GM12878 (cell line): ENCODE data around the gene NEK10. TPM values are rescaled to one million over a fixed set of nuclear protein-coding genes. Genes with fewer than 3 reads are reported as not detected.

Experiments used
- BRCA1 ChIP-seq: IDR thresholded peaks from 2 replicates; pipeline ENCODE4 v1.6.1; 2011; ENCODE audit warnings: low read depth, low read length, improper control_type of control experiment
- CBX3 ChIP-seq: fragments of 200-600 bp; sonication (generic); IDR thresholded peaks from 2 replicates; pipeline ENCODE4 v1.6.1; 2016; ENCODE audit warnings: low read depth, borderline replicate concordance
- LARP7 ChIP-seq: fragments of 450-650 bp; IDR thresholded peaks from 2 replicates; pipeline ENCODE4 v1.6.1; 2017; ENCODE audit warnings: mild to moderate bottlenecking
- polyA plus RNA-seq, 11 experiments: library from polyadenylated mRNA; depleted of rRNA in 4 of 11; unstranded in 6 of 11; stranded (reverse) in 5 of 11; fragments of >200 nt; fragmentation: Nextera tagmentation in 4 of 11; fragmentation: Illumina TruSeq in 1 of 11; extraction: Ambion mirVana in 4 of 11; extraction: Trizol in 1 of 11; gene quantifications; 1 replicate in 1 of 11; 2 replicates in 10 of 11; pipeline versions ENCODE4 v1.2.1 to v1.2.3, GENCODE V29; 2011 to 2016; ENCODE audit warnings: inconsistent platforms in 2 of 11, missing spikeins in 2 of 11, low read depth in 1 of 11
- total RNA-seq, 4 experiments: library from RNA; depleted of rRNA in 3 of 4; stranded (reverse); fragments of >200 nt in 3 of 4; fragmentation: Illumina TruSeq in 1 of 4; extraction: Trizol in 1 of 4; gene quantifications; 2 replicates each; pipeline versions ENCODE4 v1.2.1 to v1.2.3, GENCODE V29; 2013 to 2021
- TF ChIP-seq, protein P1 (sequence below): fragments of 150-350 bp; IDR thresholded peaks from 2 replicates; pipeline ENCODE4 v1.6.1; 2016; ENCODE audit warnings: low read depth, low read length
- TF ChIP-seq, protein P2 (sequence below): fragments of 450-650 bp; IDR thresholded peaks from 2 replicates; pipeline ENCODE4 v1.6.1; 2018; ENCODE audit warnings: mild to moderate bottlenecking, low read depth, moderate library complexity; ENCODE audit not compliant: partially characterized antibody
- TF ChIP-seq, protein P3 (sequence below): fragments of 450-650 bp; IDR thresholded peaks from 2 replicates; pipeline ENCODE4 v1.6.1; 2014; ENCODE audit warnings: mild to moderate bottlenecking

NEK10 gene
- total and polyA plus RNA-seq, 10 of the 15 experiments (the other 5 are each of a cell fraction or from before 2014, with no cell fraction given) = 0.06 to 0.40 (median 0.16) TPM; not detected in 2

DNA sequence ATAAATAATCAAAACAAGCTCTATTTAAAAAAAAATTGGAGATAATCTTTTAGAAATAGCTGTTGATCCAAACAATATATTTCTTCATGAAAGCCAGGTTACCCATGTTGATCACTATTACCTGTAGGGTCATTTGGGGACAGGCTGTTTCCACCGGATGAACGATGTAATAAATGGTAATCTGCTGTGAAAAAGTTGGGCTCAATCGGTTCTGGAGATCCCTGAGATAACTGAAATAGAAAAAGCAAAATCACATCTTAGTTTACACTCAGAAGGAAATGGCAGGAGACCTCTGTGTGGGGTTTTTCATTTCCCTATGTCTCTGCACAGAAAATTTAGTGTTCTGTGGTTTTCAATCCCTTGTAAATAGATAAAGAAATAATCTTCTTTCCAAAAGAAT, 249.5 kb downstream of the NEK10 start (continued):
- TF ChIP-seq, protein P1, sequence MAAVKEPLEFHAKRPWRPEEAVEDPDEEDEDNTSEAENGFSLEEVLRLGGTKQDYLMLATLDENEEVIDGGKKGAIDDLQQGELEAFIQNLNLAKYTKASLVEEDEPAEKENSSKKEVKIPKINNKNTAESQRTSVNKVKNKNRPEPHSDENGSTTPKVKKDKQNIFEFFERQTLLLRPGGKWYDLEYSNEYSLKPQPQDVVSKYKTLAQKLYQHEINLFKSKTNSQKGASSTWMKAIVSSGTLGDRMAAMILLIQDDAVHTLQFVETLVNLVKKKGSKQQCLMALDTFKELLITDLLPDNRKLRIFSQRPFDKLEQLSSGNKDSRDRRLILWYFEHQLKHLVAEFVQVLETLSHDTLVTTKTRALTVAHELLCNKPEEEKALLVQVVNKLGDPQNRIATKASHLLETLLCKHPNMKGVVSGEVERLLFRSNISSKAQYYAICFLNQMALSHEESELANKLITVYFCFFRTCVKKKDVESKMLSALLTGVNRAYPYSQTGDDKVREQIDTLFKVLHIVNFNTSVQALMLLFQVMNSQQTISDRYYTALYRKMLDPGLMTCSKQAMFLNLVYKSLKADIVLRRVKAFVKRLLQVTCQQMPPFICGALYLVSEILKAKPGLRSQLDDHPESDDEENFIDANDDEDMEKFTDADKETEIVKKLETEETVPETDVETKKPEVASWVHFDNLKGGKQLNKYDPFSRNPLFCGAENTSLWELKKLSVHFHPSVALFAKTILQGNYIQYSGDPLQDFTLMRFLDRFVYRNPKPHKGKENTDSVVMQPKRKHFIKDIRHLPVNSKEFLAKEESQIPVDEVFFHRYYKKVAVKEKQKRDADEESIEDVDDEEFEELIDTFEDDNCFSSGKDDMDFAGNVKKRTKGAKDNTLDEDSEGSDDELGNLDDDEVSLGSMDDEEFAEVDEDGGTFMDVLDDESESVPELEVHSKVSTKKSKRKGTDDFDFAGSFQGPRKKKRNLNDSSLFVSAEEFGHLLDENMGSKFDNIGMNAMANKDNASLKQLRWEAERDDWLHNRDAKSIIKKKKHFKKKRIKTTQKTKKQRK = no peak
- TF ChIP-seq, protein P2, sequence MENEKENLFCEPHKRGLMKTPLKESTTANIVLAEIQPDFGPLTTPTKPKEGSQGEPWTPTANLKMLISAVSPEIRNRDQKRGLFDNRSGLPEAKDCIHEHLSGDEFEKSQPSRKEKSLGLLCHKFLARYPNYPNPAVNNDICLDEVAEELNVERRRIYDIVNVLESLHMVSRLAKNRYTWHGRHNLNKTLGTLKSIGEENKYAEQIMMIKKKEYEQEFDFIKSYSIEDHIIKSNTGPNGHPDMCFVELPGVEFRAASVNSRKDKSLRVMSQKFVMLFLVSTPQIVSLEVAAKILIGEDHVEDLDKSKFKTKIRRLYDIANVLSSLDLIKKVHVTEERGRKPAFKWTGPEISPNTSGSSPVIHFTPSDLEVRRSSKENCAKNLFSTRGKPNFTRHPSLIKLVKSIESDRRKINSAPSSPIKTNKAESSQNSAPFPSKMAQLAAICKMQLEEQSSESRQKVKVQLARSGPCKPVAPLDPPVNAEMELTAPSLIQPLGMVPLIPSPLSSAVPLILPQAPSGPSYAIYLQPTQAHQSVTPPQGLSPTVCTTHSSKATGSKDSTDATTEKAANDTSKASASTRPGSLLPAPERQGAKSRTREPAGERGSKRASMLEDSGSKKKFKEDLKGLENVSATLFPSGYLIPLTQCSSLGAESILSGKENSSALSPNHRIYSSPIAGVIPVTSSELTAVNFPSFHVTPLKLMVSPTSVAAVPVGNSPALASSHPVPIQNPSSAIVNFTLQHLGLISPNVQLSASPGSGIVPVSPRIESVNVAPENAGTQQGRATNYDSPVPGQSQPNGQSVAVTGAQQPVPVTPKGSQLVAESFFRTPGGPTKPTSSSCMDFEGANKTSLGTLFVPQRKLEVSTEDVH = no peak
- TF ChIP-seq CBX3 (no peak), LARP7 (no peak), BRCA1 (no peak)
- TF ChIP-seq, protein P3, sequence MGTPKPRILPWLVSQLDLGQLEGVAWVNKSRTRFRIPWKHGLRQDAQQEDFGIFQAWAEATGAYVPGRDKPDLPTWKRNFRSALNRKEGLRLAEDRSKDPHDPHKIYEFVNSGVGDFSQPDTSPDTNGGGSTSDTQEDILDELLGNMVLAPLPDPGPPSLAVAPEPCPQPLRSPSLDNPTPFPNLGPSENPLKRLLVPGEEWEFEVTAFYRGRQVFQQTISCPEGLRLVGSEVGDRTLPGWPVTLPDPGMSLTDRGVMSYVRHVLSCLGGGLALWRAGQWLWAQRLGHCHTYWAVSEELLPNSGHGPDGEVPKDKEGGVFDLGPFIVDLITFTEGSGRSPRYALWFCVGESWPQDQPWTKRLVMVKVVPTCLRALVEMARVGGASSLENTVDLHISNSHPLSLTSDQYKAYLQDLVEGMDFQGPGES = no peak
- TF ChIP-seq, all 136 proteins: peak for 0
